Measurements from ENCODE around the gene ANKRD9. TPM values are rescaled to one million over a fixed set of nuclear protein-coding genes. Genes with fewer than 3 reads are reported as not detected.

The ANKRD9 gene
- total and polyA plus RNA-seq, 9 of the 15 experiments (the other 6 are each of a cell fraction or from before 2014, with no cell fraction given) = 0.04 to 32.9 (median 5.3) TPM

DNA sequence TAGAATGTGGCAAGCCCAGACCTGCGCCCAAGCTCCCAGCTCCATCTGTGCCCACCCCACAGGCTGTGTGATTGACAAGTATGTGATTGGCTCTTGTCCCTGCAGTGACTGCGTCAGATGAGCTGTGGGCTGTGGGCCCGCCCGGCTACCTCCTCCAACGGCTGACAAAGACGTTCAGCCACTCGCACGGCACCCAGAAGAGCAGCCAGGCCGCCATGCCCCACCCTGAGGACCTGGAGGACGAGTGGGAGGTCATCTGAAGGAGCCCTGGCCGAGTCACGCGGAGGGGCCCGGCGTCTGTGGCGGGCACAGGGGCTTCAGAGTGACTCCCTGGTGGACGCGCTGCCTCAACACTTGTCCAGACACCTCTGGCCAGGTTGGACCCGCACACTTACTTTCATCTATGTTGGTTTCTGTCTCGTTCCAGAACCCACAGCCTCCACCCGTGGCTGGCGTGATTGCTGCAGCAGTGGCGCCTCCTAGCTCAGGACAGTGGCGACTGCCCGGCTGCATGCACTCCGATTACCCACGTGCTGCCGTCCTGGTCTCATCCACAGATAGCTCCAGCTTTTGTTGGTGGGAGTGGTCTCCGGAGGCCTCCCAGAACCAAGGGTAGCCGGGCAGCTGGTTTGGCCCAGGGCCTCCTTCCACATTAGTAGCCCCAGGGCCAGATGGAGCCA, 11.4 kb downstream of the ANKRD9 start:
- ATAC-seq (peak; percentile 77), DNase-seq (ENCODE audit: extremely low read depth in 1 of 4, low spot score in 3 of 4) (peak in 2 of 4 experiments; percentile 26 to 32), FAIRE-seq (no peak)
- Histone ChIP-seq H3K27me3 (ENCODE audit: control insufficient read depth in 2 of 2, insufficient read depth in 2 of 2, low read length in 2 of 2) (no peaks in the 10 kb centered on the region), H3K4me1 (replicated peaks in 1 of 2; ENCODE audit: control insufficient read depth in 2 of 2, insufficient read depth in 2 of 2, low read length in 2 of 2) (peaks cover 16 to 63% of the 10 kb centered on the region in 2 experiments; a peak in 4 of 5 replicates), H3K9me3 (replicated peaks; ENCODE audit: control insufficient read depth, insufficient read depth, low read depth, low read length) (no peaks in the 10 kb centered on the region), H3K4me2 (ENCODE audit: insufficient read depth, low read length) (no peak overlapping the region), H4K20me1 (replicated peaks; ENCODE audit: control insufficient read depth, insufficient read depth, low read length) (no peaks in the 10 kb centered on the region), H3K9ac (ENCODE audit: insufficient read depth in 1 of 2, low read depth in 2 of 2, low read length in 2 of 2) (peak overlapping the region in 1 of 2 experiments; percentile 76; a peak in 1 of 4 replicates), H3K27ac (ENCODE audit: extremely low read depth, low read depth, low read length) (no peak overlapping the region), H2AFZ (ENCODE audit: low read depth, low read length) (peak overlapping the region; percentile 39; the same call in 1 of the 2 replicates), H3K36me3 (ENCODE audit: control insufficient read depth, insufficient read depth, low read length) (no peaks in the 10 kb centered on the region), H3K4me3 (no peak overlapping the region), H3K79me2 (ENCODE audit: control insufficient read depth, insufficient read depth, low read length) (no peaks in the 10 kb centered on the region), H3K9me1 (ENCODE audit: control insufficient read depth, insufficient read depth, low read length) (no peaks in the 10 kb centered on the region)
- no TSS peak for BruUV-seq (replicated peaks)
- 67% methylated on average over 22 of the region's 30 CpGs for WGBS (ENCODE audit: insufficient coverage, low coverage, missing lambda C conversion rate)
- in situ Hi-C loops (cut with MboI) (no loop called here), intact Hi-C loops (cut with micrococcal nuclease) (loop anchor here (1.0 kb wide), 1 partner anchor 60 kb away; no protein-coding TSS in a partner anchor)
- ChIA-PET POLR2A (interaction anchor here (0.7 kb wide), 1 partner anchor 451 kb away, joined by 3 read pairs; no protein-coding TSS in a partner anchor), CTCF (ENCODE audit: low intra/inter-chr PET ratio) (no interaction called here)
- TF ChIP-seq EP400 (IDR thresholded peaks at IDR 0.05) = no peak
- TF ChIP-seq ETS2 (tag; IDR thresholded peaks at IDR 0.05; ENCODE audit: borderline replicate concordance, poor library complexity, severe bottlenecking) = no peak
- TF ChIP-seq, protein P1, sequence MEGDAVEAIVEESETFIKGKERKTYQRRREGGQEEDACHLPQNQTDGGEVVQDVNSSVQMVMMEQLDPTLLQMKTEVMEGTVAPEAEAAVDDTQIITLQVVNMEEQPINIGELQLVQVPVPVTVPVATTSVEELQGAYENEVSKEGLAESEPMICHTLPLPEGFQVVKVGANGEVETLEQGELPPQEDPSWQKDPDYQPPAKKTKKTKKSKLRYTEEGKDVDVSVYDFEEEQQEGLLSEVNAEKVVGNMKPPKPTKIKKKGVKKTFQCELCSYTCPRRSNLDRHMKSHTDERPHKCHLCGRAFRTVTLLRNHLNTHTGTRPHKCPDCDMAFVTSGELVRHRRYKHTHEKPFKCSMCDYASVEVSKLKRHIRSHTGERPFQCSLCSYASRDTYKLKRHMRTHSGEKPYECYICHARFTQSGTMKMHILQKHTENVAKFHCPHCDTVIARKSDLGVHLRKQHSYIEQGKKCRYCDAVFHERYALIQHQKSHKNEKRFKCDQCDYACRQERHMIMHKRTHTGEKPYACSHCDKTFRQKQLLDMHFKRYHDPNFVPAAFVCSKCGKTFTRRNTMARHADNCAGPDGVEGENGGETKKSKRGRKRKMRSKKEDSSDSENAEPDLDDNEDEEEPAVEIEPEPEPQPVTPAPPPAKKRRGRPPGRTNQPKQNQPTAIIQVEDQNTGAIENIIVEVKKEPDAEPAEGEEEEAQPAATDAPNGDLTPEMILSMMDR (IDR thresholded peaks at IDR 0.05 in 2 of 3, conservative IDR thresholded peaks at IDR 0.05 in 1 of 3; ENCODE audit: insufficient read depth in 2 of 3, low read depth in 1 of 3, low read length in 3 of 3) = peak; percentile 49 to 57 (median 52)
- TF ChIP-seq, protein P2, sequence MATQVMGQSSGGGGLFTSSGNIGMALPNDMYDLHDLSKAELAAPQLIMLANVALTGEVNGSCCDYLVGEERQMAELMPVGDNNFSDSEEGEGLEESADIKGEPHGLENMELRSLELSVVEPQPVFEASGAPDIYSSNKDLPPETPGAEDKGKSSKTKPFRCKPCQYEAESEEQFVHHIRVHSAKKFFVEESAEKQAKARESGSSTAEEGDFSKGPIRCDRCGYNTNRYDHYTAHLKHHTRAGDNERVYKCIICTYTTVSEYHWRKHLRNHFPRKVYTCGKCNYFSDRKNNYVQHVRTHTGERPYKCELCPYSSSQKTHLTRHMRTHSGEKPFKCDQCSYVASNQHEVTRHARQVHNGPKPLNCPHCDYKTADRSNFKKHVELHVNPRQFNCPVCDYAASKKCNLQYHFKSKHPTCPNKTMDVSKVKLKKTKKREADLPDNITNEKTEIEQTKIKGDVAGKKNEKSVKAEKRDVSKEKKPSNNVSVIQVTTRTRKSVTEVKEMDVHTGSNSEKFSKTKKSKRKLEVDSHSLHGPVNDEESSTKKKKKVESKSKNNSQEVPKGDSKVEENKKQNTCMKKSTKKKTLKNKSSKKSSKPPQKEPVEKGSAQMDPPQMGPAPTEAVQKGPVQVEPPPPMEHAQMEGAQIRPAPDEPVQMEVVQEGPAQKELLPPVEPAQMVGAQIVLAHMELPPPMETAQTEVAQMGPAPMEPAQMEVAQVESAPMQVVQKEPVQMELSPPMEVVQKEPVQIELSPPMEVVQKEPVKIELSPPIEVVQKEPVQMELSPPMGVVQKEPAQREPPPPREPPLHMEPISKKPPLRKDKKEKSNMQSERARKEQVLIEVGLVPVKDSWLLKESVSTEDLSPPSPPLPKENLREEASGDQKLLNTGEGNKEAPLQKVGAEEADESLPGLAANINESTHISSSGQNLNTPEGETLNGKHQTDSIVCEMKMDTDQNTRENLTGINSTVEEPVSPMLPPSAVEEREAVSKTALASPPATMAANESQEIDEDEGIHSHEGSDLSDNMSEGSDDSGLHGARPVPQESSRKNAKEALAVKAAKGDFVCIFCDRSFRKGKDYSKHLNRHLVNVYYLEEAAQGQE (IDR thresholded peaks at IDR 0.05; ENCODE audit: borderline replicate concordance) = peak; percentile 41; the same call in 1 of the 2 replicates
- TF ChIP-seq, protein P2 (CRISPR knock-in tag; IDR thresholded peaks at IDR 0.05; ENCODE audit: low read depth) = no peak
- TF ChIP-seq BHLHE40 (IDR thresholded peaks at IDR 0.05; ENCODE audit: low read length) = peak; percentile 34; the same call in 1 of the 2 replicates
- TF ChIP-seq GABPA (tag; conservative IDR thresholded peaks at IDR 0.05; ENCODE audit: low read depth) = no peak
- no peak for TF ChIP-seq POLR2AphosphoS2 (IDR thresholded peaks at IDR 0.05; ENCODE audit: low read length)
- no peak for TF ChIP-seq RUNX1 (IDR thresholded peaks at IDR 0.05; ENCODE audit: low read depth)
- TF ChIP-seq HNRNPLL (IDR thresholded peaks at IDR 0.05; ENCODE audit: low read depth, low read length, poor library complexity, severe bottlenecking) = no peak
- TF ChIP-seq KLF10 (CRISPR knock-in tag; IDR thresholded peaks at IDR 0.05) = no peak
- no peak for TF ChIP-seq FOXA3 (CRISPR knock-in tag; conservative IDR thresholded peaks at IDR 0.05 in 1 of 2, IDR thresholded peaks at IDR 0.05 in 1 of 2)
